Endothelial cell of umbilical vein (primary cell): ENCODE data around the gene ANKRD44. TPM values are rescaled to one million over a fixed set of nuclear protein-coding genes. Genes with fewer than 3 reads are reported as not detected.

Experiments used
- BruUV-seq: library from RNA; stranded (reverse); fragments of 400-500 nt; replicated peaks from 2 replicates; lab custom pipeline; 2021; lab: Mats Ljungman, UMichigan
- CTCF ChIA-PET: fragments of 300-600, 350-600 bp; sonication (Branson Sonifier 250); formaldehyde crosslinking; loops from one replicate; lab custom pipeline; 2021; ENCODE audit warnings: antibody characterized with exemption, inconsistent platforms; lab: Charles Lee
- POLR2A ChIA-PET: fragments of 300-600, 350-600 bp; sonication (Branson Sonifier 250); formaldehyde crosslinking; loops from one replicate; lab custom pipeline; 2021; ENCODE audit warnings: antibody characterized with exemption, inconsistent platforms; lab: Charles Lee
- DNase-seq: peaks from one replicate; pipeline ENCODE4 v3.0.0-alpha.2; 2011; ENCODE audit warnings: low read depth, low spot score
- FAIRE-seq: peaks from 2 replicates; lab custom pipeline; 2011; peaks lifted over from hg19 to GRCh38; lab: Jason Lieb, UNC
- H2AFZ ChIP-seq: 2 replicates; pipeline ENCODE4 v1.6.0; 2012; ENCODE audit warnings: low read depth, low read length, control low read depth, inconsistent platforms
- H3K27ac ChIP-seq: 2 replicates; pipeline ENCODE4 v1.5.1; 2011; ENCODE audit warnings: low read depth, mild to moderate bottlenecking, control low read depth, low read length, moderate library complexity; ENCODE audit not compliant: insufficient read depth
- H3K27me3 ChIP-seq, 2 experiments: 2 replicates each; pipeline versions ENCODE4 v1.6.0 to v1.6.1; 2011; ENCODE audit warnings: low read length in 2 of 2, mixed read lengths in 1 of 2; ENCODE audit not compliant: control insufficient read depth in 2 of 2, insufficient read depth in 2 of 2
- H3K36me3 ChIP-seq, 2 experiments: 2 replicates in 1 of 2; 3 replicates in 1 of 2; pipeline ENCODE4 v1.5.1; 2011; ENCODE audit warnings: low read length in 2 of 2, mild to moderate bottlenecking in 1 of 2, moderate library complexity in 1 of 2; ENCODE audit not compliant: control insufficient read depth in 2 of 2, insufficient read depth in 2 of 2; ENCODE audit errors: extremely low read depth in 1 of 2
- H3K4me1 ChIP-seq: 3 replicates; pipeline ENCODE4 v1.5.1; 2011; ENCODE audit warnings: mild to moderate bottlenecking, low read length; ENCODE audit not compliant: control insufficient read depth, insufficient read depth; ENCODE audit errors: extremely low read depth
- H3K4me2 ChIP-seq: 2 replicates; pipeline ENCODE4 v1.6.1; 2011; ENCODE audit warnings: low read length, control low read depth, mixed read lengths; ENCODE audit not compliant: insufficient read depth
- H3K4me3 ChIP-seq, 3 experiments: fragments of 200-600 bp in 1 of 3; sonication (generic), shearing (Covaris generic) in 1 of 3; replicated peaks in 1 of 3; 2 replicates each; pipeline ENCODE4 v1.5.1; 2011 to 2016; ENCODE audit warnings: control low read depth in 3 of 3, low read length in 3 of 3, mild to moderate bottlenecking in 2 of 3, inconsistent platforms in 1 of 3, low read depth in 1 of 3, moderate library complexity in 1 of 3; ENCODE audit not compliant: insufficient read depth in 1 of 3
- H3K79me2 ChIP-seq: 2 replicates; pipeline ENCODE4 v1.6.0; 2012; ENCODE audit warnings: low read length, inconsistent platforms; ENCODE audit not compliant: control insufficient read depth, insufficient read depth
- H3K9ac ChIP-seq: replicated peaks from 2 replicates; pipeline ENCODE3; 2011; ENCODE audit warnings: low read length, control low read depth; ENCODE audit not compliant: insufficient read depth; ENCODE audit errors: extremely low read depth
- H3K9me1 ChIP-seq: replicated peaks from 3 replicates; pipeline ENCODE4 v1.6.0; 2011; ENCODE audit warnings: mild to moderate bottlenecking, low read length; ENCODE audit not compliant: control insufficient read depth, insufficient read depth; ENCODE audit errors: extremely low read depth
- H3K9me3 ChIP-seq: replicated peaks from 2 replicates; pipeline ENCODE4 v1.5.1; 2012; ENCODE audit warnings: low read length, inconsistent platforms; ENCODE audit not compliant: control insufficient read depth, insufficient read depth
- H4K20me1 ChIP-seq: replicated peaks from 2 replicates; pipeline ENCODE3; 2011; ENCODE audit warnings: mild to moderate bottlenecking, low read length; ENCODE audit not compliant: control insufficient read depth, insufficient read depth; ENCODE audit errors: extremely low read depth
- CTCF ChIP-seq, 2 donors: IDR thresholded peaks; 1 replicate in 1 of 2; 2 replicates in 1 of 2; pipeline ENCODE4 v1.5.1; 2011; ENCODE audit warnings: low read length in 2 of 2, mild to moderate bottlenecking in 2 of 2, moderate library complexity in 2 of 2, control low read depth in 1 of 2, inconsistent platforms in 1 of 2, low read depth in 1 of 2; ENCODE audit not compliant: insufficient read depth in 1 of 2; ENCODE audit errors: extremely low read depth in 1 of 2
- EZH2 ChIP-seq: IDR thresholded peaks from 2 replicates; pipeline ENCODE4 v1.6.1; 2012; ENCODE audit warnings: borderline replicate concordance, low read depth, mild to moderate bottlenecking, moderate library complexity, low read length, inconsistent platforms; ENCODE audit not compliant: severe bottlenecking
- FOS ChIP-seq: IDR thresholded peaks from 2 replicates; pipeline ENCODE4 v1.6.1; 2011; ENCODE audit warnings: mild to moderate bottlenecking, low read length, moderate library complexity, borderline replicate concordance; ENCODE audit not compliant: insufficient read depth
- GATA2 ChIP-seq: IDR thresholded peaks from 2 replicates; pipeline ENCODE4 v1.7.0; 2011; ENCODE audit warnings: low read depth, mild to moderate bottlenecking, moderate library complexity, mixed read lengths, low read length; ENCODE audit not compliant: insufficient read length, insufficient read depth
- JUN ChIP-seq: IDR thresholded peaks from 2 replicates; pipeline ENCODE4 v1.6.1; 2011; ENCODE audit warnings: borderline replicate concordance, low read depth; ENCODE audit not compliant: insufficient read length, insufficient read depth
- MAX ChIP-seq: IDR thresholded peaks from 2 replicates; pipeline ENCODE4 v1.6.1; 2011; ENCODE audit not compliant: insufficient read depth, insufficient read length
- MYC ChIP-seq: IDR thresholded peaks from one replicate; pipeline ENCODE4 v1.6.1; 2011; ENCODE audit warnings: mild to moderate bottlenecking, low read depth, low read length
- POLR2A ChIP-seq: IDR thresholded peaks from 2 replicates; pipeline ENCODE4 v1.6.1; 2012; ENCODE audit warnings: low read depth, mild to moderate bottlenecking, control low read depth, low read length
- POLR2AphosphoS5 ChIP-seq: IDR thresholded peaks from 2 replicates; pipeline ENCODE4 v1.6.1; 2012; ENCODE audit warnings: low read depth, mild to moderate bottlenecking, control low read depth, low read length, moderate library complexity; ENCODE audit not compliant: insufficient read depth
- dilution Hi-C: fragments of 300-500 bp; cut with MboI; formaldehyde crosslinking; loops from one replicate; pipeline ENCODE4 v1.15.0; 2019; ENCODE audit warnings: low sequenced_read_pairs; ENCODE audit not compliant: extremely low pct_ligation_motif_present
- intact Hi-C: fragments of 100-400 bp; cut with micrococcal nuclease; formaldehyde crosslinking; loops from one replicate; pipeline ENCODE4 v1.10.0; 2022
- polyA plus RNA-seq, 4 experiments: library from polyadenylated mRNA; depleted of rRNA in 3 of 4; stranded (reverse) in 3 of 4; unstranded in 1 of 4; fragments of >200 nt; gene quantifications; 2 replicates each; pipeline versions ENCODE4 v1.2.1 to v1.2.3, GENCODE V29; 2011 to 2012; ENCODE audit warnings: missing spikeins in 1 of 4
- total RNA-seq: library from RNA; stranded (reverse); gene quantifications from 2 replicates; pipeline ENCODE4 v1.2.3, GENCODE V29; 2021

The ANKRD44 gene
- total and polyA plus RNA-seq, 2 donors (not counting 3 experiments of a cell fraction or from before 2014, with no cell fraction given), result 3.4 to 6.1 TPM

DNA sequence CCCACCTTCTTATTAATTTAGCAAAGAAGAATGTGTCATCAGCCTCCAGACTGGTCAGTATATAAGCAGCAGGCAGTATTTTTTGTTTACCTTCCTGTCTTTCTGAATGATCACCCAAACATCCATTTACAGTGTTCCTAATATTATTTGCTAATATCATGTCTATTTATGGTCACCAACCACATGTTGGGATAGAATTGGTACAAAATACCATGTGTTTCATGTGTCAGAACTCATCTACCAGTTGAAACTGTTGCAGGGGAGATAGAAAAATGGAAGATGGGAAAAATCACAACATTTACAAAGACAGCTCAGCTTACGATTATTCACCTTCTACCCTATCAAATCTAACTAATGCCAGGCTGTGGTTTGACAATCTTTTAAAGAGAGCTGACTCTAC lies 66.2 kb downstream of the ANKRD44 start:
- CTCF ChIA-PET, result interaction anchor here (1.0 kb wide), 1 partner anchor 9 kb away, joined by 3 read pairs; no protein-coding TSS in a partner anchor
- Histone ChIP-seq H3K79me2 (no peaks in the 10 kb centered on the region), H3K9ac (no peak overlapping the region), H3K4me2 (no peak overlapping the region), H2AFZ (no peak overlapping the region), H4K20me1 (no peaks in the 10 kb centered on the region), H3K4me1 (no peaks in the 10 kb centered on the region), H3K27me3 (no peaks in the 10 kb centered on the region), H3K4me3 (no peak overlapping the region), H3K27ac (no peak overlapping the region), H3K9me1 (no peaks in the 10 kb centered on the region), H3K9me3 (no peaks in the 10 kb centered on the region), H3K36me3 (no peaks in the 10 kb centered on the region)
- FAIRE-seq (no peak), DNase-seq (no peak)
- TF ChIP-seq JUN (no peak), POLR2A (no peak), FOS (no peak), CTCF (IDR thresholded peaks at IDR 0.05; ENCODE audit: extremely low read depth in 1 of 2, insufficient read depth in 1 of 2, low read depth in 1 of 2, low read length in 2 of 2) (no peak), POLR2AphosphoS5 (no peak), MYC (no peak), MAX (no peak), EZH2 (no peak), GATA2 (no peak)
- intact Hi-C loops, result no loop called here
- BruUV-seq, result no TSS peak
- POLR2A ChIA-PET, result no interaction called here
- dilution Hi-C loops, result no loop called here
